T-cell (primary cell): ENCODE data around the gene CEP164. TPM values are rescaled to one million over a fixed set of nuclear protein-coding genes. Genes with fewer than 3 reads are reported as not detected.
A peak's percentile ranks its signal among the peaks of the same experiment; 100 is the strongest.
"Not testable (repeated sequence)": the region's sequence is repeated elsewhere in the genome, so short reads cannot be mapped to it uniquely, and the experiment has no call there.

Experiments used
- ATAC-seq, 4 experiments: fragments of 200-7000 bp in 3 of 4; fragments of 150-1000 bp in 1 of 4; cut with Tn5 transposase; replicated peaks in 1 of 4; 1 replicate in 3 of 4; 2 replicates in 1 of 4; pipeline ENCODE4 v1.10.0; 2021; ENCODE audit warnings: moderate library complexity in 3 of 4, mild to moderate bottlenecking in 2 of 4, moderate number of reproducible peaks in 1 of 4
- CTCF ChIA-PET, 2 donors: fragments of 300-600 bp; sonication (Branson Sonifier 250); formaldehyde crosslinking; loops; one replicate each; lab custom pipeline; 2022; ENCODE audit warnings: antibody characterized with exemption in 2 of 2; lab: Charles Lee
- POLR2A ChIA-PET, 2 donors: fragments of 300-600 bp; sonication (Branson Sonifier 250); formaldehyde crosslinking; loops; one replicate each; lab custom pipeline; 2022; ENCODE audit warnings: antibody characterized with exemption in 2 of 2; lab: Charles Lee
- DNase-seq, 35 experiments: peaks; one replicate each; pipeline versions ENCODE4 v3.0.0 to v3.0.0-alpha.2; 2013 to 2023
- H3K27ac ChIP-seq: one replicate; pipeline ENCODE4 v1.5.1; 2013; ENCODE audit warnings: low read length
- H3K27me3 ChIP-seq, 2 experiments: replicated peaks in 1 of 2; 1 replicate in 1 of 2; 2 replicates in 1 of 2; pipeline versions ENCODE4 v1.6.1 to v1.7.0; 2013; ENCODE audit warnings: low read length in 1 of 2, mixed read lengths in 1 of 2; ENCODE audit not compliant: control insufficient read depth in 2 of 2, insufficient read depth in 2 of 2; ENCODE audit errors: extremely low read depth in 1 of 2
- H3K36me3 ChIP-seq, 2 donors: 1 replicate in 1 of 2; 2 replicates in 1 of 2; pipeline versions ENCODE4 v1.6.1 to v1.7.0; 2013; ENCODE audit warnings: low read length in 1 of 2; ENCODE audit not compliant: control insufficient read depth in 2 of 2, insufficient read depth in 1 of 2; ENCODE audit errors: extremely low read depth in 1 of 2
- H3K4me1 ChIP-seq, 2 experiments: 1 replicate in 1 of 2; 2 replicates in 1 of 2; pipeline versions ENCODE4 v1.6.1 to v1.7.0; 2013; ENCODE audit warnings: low read length in 2 of 2, mixed read lengths in 1 of 2; ENCODE audit not compliant: insufficient read depth in 2 of 2, control insufficient read depth in 1 of 2; ENCODE audit errors: extremely low read depth in 1 of 2
- H3K4me3 ChIP-seq, 2 donors: 1 replicate in 1 of 2; 2 replicates in 1 of 2; pipeline versions ENCODE4 v1.5.1 to v1.7.0; 2013; ENCODE audit warnings: mild to moderate bottlenecking in 2 of 2, low read length in 1 of 2, moderate library complexity in 1 of 2; ENCODE audit not compliant: control insufficient read depth in 1 of 2; ENCODE audit errors: extremely low read depth in 1 of 2
- H3K9me3 ChIP-seq: 2 replicates; pipeline ENCODE4 v1.7.0; 2013
- H3K27ac Mint-ChIP-seq, 2 donors: one replicate each; pipeline ENCODE4 v1.8.0; 2020 to 2021; ENCODE audit warnings: mild to moderate bottlenecking in 2 of 2, mixed read lengths in 2 of 2
- H3K27me3 Mint-ChIP-seq, 2 donors: one replicate each; pipeline ENCODE4 v1.8.0; 2021 to 2022; ENCODE audit warnings: mixed read lengths in 2 of 2
- H3K36me3 Mint-ChIP-seq: one replicate; pipeline ENCODE4 v1.8.0; 2021; ENCODE audit warnings: mixed read lengths
- H3K4me1 Mint-ChIP-seq, 3 donors: one replicate each; pipeline ENCODE4 v1.8.0; 2020 to 2022; ENCODE audit warnings: mixed read lengths in 3 of 3, mild to moderate bottlenecking in 1 of 3
- H3K4me3 Mint-ChIP-seq, 3 donors: one replicate each; pipeline ENCODE4 v1.8.0; 2020 to 2022; ENCODE audit warnings: mild to moderate bottlenecking in 3 of 3, mixed read lengths in 3 of 3, moderate library complexity in 3 of 3
- H3K9me3 Mint-ChIP-seq, 3 donors: one replicate each; pipeline ENCODE4 v1.8.0; 2020 to 2022; ENCODE audit warnings: mixed read lengths in 3 of 3
- WGBS: methylation state at CpG from one replicate; pipeline ENCODE4 v1.1.5; 2013; ENCODE audit warnings: missing lambda C conversion rate; ENCODE audit not compliant: insufficient coverage; 5-methylcytosine and 5-hydroxymethylcytosine counted together
- total RNA-seq, 35 experiments: library from RNA in 6 of 35; stranded (reverse) in 6 of 35; fragments of 120-200 nt in 1 of 35; gene quantifications; one replicate each; pipeline versions ENCODE4 v1.2.1 to v1.2.4 and lab custom pipeline; 2013 to 2026

The CEP164 gene
- total RNA-seq, 5 donors from 2014 or later (not counting 1 experiment from before 2014, with no cell fraction given), result 44.5 to 59.9 (median 52.5) TPM

- H3K4me1 Mint-ChIP-seq, H3K4me3 Mint-ChIP-seq, POLR2A ChIA-PET, H3K4me3 ChIP-seq, H3K4me1 ChIP-seq, H3K9me3 ChIP-seq, H3K36me3 Mint-ChIP-seq, ATAC-seq, H3K27ac ChIP-seq, CTCF ChIA-PET, DNase-seq, H3K27ac Mint-ChIP-seq, H3K36me3 ChIP-seq: not testable (repeated sequence)
- H3K27me3 Mint-ChIP-seq, result peaks cover 9 to 21% of the 10 kb centered on the region in 2 donors
- peaks cover 0 to 16% of the 10 kb centered on the region in 2 experiments for H3K27me3 ChIP-seq
- WGBS, result 77% methylated on average over 4 of the region's 8 CpGs
- peaks cover 9 to 10% (median 10%) of the 10 kb centered on the region in 3 donors for H3K9me3 Mint-ChIP-seq
Observed at GRCh38 chr11:117456721-117457029, 129.0 kb downstream of the CEP164 start.

GRCh38 chr11:117457031-117457785 lies 129.6 kb downstream of the CEP164 start:
- H3K4me3 Mint-ChIP-seq, result no peak overlapping the region
- H3K27ac ChIP-seq, result no peak overlapping the region
- POLR2A ChIA-PET, result no interaction called here

GRCh38 chr11:117457835-117458234 lies 130.2 kb downstream of the CEP164 start:
- ATAC-seq, result peak in 1 of 4 experiments; percentile 23
- H3K9me3 Mint-ChIP-seq, result peaks cover 9 to 10% (median 10%) of the 10 kb centered on the region in 3 donors
- peaks cover 9 to 21% of the 10 kb centered on the region in 2 donors for H3K27me3 Mint-ChIP-seq
- CTCF ChIA-PET, result no interaction called here
- Histone ChIP-seq H3K36me3 (no peaks in the 10 kb centered on the region), H3K4me1 (no peaks in the 10 kb centered on the region), H3K9me3 (no peaks in the 10 kb centered on the region), H3K4me3 (no peak overlapping the region), H3K27me3 (peaks cover 0 to 18% of the 10 kb centered on the region in 2 experiments), H3K27ac (no peak overlapping the region)
- H3K4me3 Mint-ChIP-seq, result no peak overlapping the region
- POLR2A ChIA-PET, result no interaction called here
- H3K4me1 Mint-ChIP-seq, result no peaks in the 10 kb centered on the region
- WGBS, result 74% methylated on average over 5 of the region's 9 CpGs
- H3K36me3 Mint-ChIP-seq, result no peaks in the 10 kb centered on the region
- DNase-seq, result no peak
- no peak overlapping the region for H3K27ac Mint-ChIP-seq

More at GRCh38 chr11:117457031-117457785, 129.6 kb downstream of the CEP164 start:
- H3K27me3 ChIP-seq, result peaks cover 0 to 18% of the 10 kb centered on the region in 2 experiments
- 94% methylated on average over 5 of the region's 15 CpGs for WGBS
- no peaks in the 10 kb centered on the region for H3K4me1 ChIP-seq
- no peaks in the 10 kb centered on the region for H3K9me3 ChIP-seq
- CTCF ChIA-PET, result no interaction called here
- Mint-ChIP-seq H3K27ac (no peak overlapping the region), H3K9me3 (peaks cover 9 to 10% (median 10%) of the 10 kb centered on the region in 3 donors), H3K4me1 (no peaks in the 10 kb centered on the region), H3K36me3 (no peaks in the 10 kb centered on the region), H3K27me3 (peaks cover 9 to 21% of the 10 kb centered on the region in 2 donors)
- ATAC-seq (no peak), DNase-seq (no peak)
- H3K36me3 ChIP-seq, result no peaks in the 10 kb centered on the region
- H3K4me3 ChIP-seq, result no peak overlapping the region

GRCh38 chr11:117458275-117459122 lies 130.8 kb downstream of the CEP164 start:
- Mint-ChIP-seq H3K36me3 (no peaks in the 10 kb centered on the region), H3K9me3 (peaks cover 5 to 10% (median 7%) of the 10 kb centered on the region in 3 donors), H3K27ac (no peak overlapping the region), H3K27me3 (peaks cover 5 to 21% of the 10 kb centered on the region in 2 donors), H3K4me1 (no peaks in the 10 kb centered on the region), H3K4me3 (no peak overlapping the region)
- no peaks in the 10 kb centered on the region for H3K9me3 ChIP-seq
- CTCF ChIA-PET, result no interaction called here
- H3K36me3 ChIP-seq, result no peaks in the 10 kb centered on the region
- no peak overlapping the region for H3K27ac ChIP-seq
- ATAC-seq (no peak), DNase-seq (no peak)
- no peak overlapping the region for H3K4me3 ChIP-seq
- H3K27me3 ChIP-seq, result peaks cover 0 to 19% of the 10 kb centered on the region in 2 experiments
- POLR2A ChIA-PET, result no interaction called here
- 87% methylated on average over 18 of the region's 22 CpGs for WGBS
- no peaks in the 10 kb centered on the region for H3K4me1 ChIP-seq

GRCh38 chr11:117459123-117459978 lies 131.7 kb downstream of the CEP164 start:
- POLR2A ChIA-PET, result no interaction called here
- Histone ChIP-seq H3K27me3 (peaks cover 0 to 19% of the 10 kb centered on the region in 2 experiments), H3K36me3 (no peaks in the 10 kb centered on the region), H3K27ac (no peak overlapping the region), H3K4me3 (no peak overlapping the region), H3K4me1 (no peaks in the 10 kb centered on the region), H3K9me3 (no peaks in the 10 kb centered on the region)
- no peaks in the 10 kb centered on the region for H3K36me3 Mint-ChIP-seq
- peaks cover under 1 to 3% (median 2%) of the 10 kb centered on the region in 3 donors for H3K9me3 Mint-ChIP-seq
- CTCF ChIA-PET, result no interaction called here
- DNase-seq (no peak), ATAC-seq (no peak)
- 81% methylated on average over 12 of the region's 16 CpGs for WGBS
- no peak overlapping the region for H3K27ac Mint-ChIP-seq
- no peaks in the 10 kb centered on the region for H3K4me1 Mint-ChIP-seq
- peaks cover 5 to 24% of the 10 kb centered on the region in 2 donors for H3K27me3 Mint-ChIP-seq
- H3K4me3 Mint-ChIP-seq, result no peak overlapping the region

GRCh38 chr11:117459979-117460300 lies 132.3 kb downstream of the CEP164 start:
- Mint-ChIP-seq H3K27ac (no peak overlapping the region), H3K36me3 (no peaks in the 10 kb centered on the region), H3K27me3 (peaks cover 5 to 25% of the 10 kb centered on the region in 2 donors), H3K4me3 (no peak overlapping the region), H3K4me1 (no peaks in the 10 kb centered on the region), H3K9me3 (no peaks in the 10 kb centered on the region)
- POLR2A ChIA-PET, result no interaction called here
- Histone ChIP-seq H3K4me3 (no peak overlapping the region), H3K27ac (no peak overlapping the region), H3K9me3 (no peaks in the 10 kb centered on the region), H3K27me3 (peaks cover 0 to 19% of the 10 kb centered on the region in 2 experiments), H3K4me1 (no peaks in the 10 kb centered on the region), H3K36me3 (no peaks in the 10 kb centered on the region)
- DNase-seq, result no peak
- no CpG with 5 or more reads among the region's 5 CpGs for WGBS
- ATAC-seq, result no peak
- CTCF ChIA-PET, result no interaction called here
